CD1c-positive myeloid dendritic cell (primary cell): ENCODE data around the gene ORAI1.
A peak's percentile ranks its signal among the peaks of the same experiment; 100 is the strongest.
"Not testable (repeated sequence)": the region's sequence is repeated elsewhere in the genome, so short reads cannot be mapped to it uniquely, and the experiment has no call there.

Experiments used
- DNase-seq: peaks from one replicate; pipeline ENCODE4 v3.0.0-alpha.2; 2016; ENCODE audit errors: extremely low spot score

The ORAI1 gene

DNA sequence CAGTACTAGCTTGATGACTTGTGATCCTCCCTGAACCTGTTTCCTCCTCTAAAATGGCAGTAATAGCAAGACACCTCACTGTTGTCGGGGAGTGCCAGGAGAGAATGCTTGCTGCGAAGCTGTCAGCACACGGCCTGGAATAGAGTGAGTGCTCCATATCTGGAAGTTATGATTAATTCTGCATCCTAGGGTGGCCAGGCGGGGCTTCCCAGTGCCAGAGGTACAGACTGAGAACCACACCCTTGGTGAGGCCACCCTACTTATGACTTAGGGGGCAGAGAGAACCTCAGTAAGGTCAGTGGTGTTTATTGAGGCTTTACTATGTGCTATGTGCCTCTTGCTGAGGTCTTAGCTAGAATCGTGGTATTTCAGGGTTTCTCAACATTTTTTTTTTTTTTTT lies 23.0 kb downstream of the ORAI1 start:
- no peak for DNase-seq

DNA sequence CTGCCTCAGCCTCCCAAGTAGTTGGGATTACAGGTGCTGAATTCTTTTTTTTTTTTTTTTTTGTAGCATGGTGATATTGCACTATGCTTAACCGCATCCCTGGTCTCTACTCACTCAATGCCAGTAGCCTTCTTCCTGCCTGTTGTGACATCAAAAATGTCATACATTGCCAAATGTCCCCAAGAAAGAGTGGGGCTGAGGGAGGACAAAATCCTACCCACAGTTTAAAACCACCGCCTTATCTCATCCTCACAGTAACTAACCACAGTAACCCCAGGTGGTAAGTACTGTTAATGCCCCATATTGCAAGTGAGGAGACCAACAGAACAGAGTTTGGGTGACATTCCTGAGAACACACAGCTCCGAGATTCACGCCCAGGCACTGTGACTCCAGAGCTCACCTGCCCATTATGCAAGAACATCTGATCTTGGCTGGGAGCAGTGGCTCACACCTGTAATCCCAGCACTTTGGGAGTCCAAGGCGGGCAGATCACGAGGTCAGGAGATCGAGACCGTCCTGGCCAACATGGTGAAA lies 23.6 kb downstream of the ORAI1 start:
- DNase-seq, result peak; percentile 55

DNA sequence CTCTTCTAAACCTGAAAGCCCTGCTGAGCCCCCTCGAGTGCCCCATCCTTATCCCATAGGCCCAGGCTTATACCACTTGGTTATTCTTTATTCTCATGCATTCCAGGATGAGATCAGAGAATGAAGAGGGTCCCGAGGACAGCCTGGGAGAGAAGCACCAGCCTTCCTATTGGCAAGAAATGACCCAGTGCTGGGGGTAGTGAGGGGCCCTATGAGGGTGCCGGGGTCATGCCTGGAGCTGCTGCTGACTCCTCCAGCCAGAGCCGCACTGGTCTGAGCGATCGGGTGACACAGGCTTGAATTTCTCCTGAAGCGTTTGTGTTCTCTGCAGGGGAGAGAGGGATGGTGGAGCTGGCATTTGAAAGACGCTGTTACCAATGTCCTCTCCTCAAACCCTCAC lies 25.0 kb downstream of the ORAI1 start:
- DNase-seq, result no peak

DNA sequence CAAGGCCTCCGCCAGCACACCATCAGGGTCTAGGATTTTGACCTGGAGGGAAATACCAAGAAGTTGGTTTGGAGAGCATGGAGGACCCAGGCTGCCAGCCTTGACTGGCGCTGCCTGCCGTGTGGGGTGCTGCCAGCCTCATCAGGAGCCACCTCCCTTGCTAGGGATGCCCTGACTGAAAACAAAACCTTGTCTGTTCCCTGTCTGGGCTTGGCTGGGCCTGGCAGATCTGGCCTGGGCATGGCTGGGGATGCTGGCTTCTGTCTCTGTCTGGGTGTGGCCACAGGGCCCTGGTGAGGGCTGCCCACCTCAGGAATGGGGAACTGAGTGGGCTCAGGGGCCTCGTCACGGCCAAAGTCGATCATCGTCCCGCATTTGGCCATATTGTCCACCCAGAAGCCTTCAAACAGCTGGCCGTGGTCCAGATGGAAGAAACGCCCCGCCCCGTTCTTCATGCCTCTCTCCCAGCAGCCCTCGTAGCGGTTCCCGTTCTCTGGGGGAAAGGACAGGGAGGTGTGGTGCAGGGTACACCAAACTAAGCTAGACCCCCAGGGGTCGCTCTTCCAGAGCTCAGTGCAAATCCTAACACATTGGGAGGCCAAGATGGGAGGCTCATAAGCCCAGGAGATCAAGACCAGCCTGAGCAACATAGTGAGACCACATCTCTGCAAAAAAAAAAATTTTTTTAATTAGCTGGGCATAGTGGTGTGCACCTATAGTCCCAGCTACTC lies 26.6 kb downstream of the ORAI1 start:
- peak; percentile 47 for DNase-seq

DNA sequence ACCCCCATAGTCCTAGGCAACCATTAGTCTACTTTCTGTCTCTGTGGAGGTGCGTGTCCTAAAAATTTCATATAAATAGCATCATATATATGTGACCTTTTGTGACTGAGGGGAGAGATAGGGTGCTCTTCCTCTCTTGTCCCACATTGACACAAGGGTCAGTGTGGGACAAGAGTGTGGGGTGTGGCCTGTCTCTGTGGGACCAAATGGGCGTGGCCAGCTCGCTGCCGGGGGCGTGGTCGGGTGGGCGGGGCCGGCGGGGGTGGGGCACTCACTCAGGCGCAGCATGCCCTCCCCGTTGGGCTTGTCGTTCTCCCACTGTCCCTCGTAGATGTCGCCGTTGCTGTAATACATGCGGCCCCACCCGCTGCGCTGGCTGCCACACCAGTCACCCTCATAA lies 27.7 kb downstream of the ORAI1 start:
- DNase-seq, result no peak

DNA sequence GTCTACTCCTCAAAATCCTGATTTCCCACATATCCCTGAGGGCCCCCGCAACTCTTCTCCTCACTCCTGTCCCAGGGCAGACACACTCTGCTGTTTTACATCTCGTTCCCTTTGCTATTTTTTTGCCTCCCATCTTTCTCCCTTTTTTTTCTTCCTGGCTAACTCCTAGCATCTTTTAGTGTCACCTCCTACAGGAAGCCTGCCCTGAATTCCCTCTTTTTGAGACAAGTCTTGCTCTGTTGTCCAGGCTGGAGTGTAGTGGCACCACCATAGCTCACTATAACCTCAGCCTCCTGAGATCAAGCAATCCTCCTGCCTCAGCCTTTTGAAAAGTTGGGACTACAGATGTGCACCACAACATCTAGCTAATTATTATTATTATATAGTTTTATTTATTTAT lies 29.8 kb downstream of the ORAI1 start:
- DNase-seq, result no peak

DNA sequence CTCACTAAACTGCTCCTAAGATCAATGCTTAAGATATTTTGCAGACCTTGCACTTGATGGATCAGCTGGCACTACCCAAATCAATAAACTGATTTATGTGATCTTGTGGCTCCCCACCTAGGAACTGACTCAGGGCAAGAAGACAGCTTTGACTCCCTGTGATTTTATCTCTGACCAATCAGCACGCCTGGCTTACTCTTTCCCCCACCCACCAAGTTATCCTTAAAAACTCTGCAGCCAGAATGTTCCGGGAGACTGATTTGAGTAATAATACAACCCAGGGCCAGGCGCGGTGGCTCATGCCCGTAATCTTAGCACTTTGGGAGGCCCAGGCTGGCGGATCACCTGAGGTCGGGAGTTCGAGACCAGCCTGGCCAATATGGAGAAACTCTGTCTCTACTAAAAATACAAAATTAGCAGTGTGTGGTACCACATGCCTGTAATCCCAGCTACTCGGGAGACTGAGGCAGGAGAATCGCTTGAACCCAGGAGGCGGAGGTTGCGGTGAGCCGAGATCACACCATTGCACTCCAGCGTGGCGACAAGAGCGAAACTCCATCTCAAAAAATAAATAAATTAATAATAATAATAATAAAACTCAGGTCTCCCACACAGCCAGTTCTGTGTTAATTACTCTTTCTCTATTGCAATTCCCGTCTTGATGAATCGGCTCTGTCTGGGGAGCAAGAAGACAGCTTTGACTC lies 31.1 kb downstream of the ORAI1 start:
- DNase-seq, result no peak

DNA sequence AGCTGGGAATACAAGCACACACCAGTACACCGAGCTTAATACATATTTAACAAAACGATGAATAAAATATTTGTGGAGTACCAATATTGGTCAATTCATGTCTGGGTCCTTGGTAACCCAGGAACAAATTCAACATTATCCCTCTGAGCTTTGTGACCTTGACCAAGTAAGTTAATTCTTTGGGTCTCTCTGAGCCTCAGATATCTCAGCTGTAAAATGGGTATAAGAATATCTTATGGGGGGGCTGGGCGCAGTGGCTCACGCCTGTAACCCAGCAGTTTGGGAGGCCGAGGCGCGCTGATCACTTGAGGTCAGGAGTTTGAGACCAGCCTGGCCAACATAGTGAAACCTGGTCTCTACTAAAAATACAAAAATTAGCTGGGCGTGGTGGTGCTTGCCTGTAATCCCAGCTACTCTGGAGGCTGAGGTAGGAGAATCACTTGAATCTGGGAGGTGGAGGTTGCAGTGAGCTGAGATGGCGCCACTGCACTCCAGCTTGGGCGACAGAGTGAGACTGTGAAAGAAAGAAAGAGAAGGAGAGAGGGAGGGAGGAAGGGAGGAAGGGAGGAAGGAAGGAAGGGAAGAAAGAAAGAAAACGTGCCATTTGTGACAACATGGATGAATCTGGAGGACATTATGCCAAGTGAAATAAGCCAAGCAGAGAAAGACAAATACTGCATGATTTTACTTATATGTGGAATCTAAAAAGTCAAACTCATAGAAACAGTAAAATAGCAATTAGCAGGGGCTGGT lies 35.2 kb downstream of the ORAI1 start:
- DNase-seq, result not testable (repeated sequence)

DNA sequence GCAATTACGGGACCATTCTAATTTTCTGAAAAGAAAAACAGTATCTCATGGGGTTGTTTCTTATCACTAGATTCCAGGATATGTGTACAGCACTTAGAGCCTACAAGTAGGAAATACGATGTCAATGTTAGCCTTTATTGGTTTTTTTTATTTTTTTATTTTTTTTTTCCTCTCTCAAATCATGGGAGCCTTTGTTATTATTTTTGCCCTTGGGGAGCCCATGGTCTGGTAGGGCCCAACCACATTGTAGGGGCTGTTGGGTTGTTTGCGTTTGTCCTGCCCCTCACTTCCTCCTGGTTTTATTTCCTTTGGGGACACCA lies 37.2 kb downstream of the ORAI1 start:
- no peak for DNase-seq

DNA sequence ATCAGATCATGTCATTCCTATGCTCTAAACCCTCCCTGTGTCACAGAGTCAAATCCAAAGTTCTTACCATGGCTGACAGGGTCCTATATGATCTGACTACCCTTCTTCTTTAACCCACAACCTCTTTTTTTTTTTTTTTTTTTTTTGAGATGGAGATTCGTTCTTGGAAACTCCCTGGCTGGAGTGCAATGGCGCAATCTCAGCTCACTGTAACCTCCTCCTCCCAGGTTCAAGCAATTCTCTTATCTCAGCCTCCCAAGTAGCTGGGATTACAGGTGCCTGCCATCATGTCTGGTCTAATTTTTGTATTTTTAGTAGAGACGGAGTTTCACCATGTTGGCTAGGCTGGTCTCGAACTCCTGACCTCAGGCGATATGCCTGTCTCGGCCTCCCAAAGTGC lies 40.5 kb downstream of the ORAI1 start:
- not testable (repeated sequence) for DNase-seq

DNA sequence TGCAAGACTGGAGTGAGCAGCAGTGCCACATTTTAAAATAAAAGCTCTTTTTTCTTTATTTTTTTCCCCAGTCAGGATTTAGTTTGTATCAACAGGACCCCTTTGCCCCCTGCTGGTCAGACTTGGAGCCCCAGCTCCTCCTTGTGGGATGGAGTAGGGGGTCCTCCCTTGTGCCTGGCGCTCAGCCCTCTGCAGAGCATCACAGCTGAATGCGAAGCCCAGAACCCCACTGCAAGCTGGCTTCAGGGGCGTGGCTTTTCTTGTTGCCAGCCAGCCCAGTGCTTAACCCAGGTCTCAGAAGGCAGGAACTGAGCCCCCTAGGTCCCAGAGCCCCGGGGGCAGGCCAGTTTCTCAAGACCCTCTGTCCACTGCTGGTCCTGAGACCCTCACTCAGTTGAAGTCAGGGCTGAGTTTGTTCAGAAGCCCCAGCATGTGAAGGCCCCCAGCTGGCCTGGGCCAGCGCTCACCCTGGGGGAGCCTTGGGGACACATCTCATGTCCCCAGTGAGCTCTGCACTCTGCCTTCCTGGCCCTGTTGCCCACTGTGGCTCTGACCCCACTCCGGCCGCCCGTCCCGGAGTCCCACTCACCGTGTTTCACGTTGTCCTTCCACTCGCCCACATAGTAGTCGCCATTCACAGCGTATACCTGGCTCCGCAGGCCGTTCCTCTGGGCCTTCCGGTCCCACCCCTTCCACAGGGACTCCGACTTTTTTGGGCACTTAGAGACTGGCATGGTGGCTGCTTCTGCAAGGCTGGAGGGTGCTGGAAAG lies 42.6 kb downstream of the ORAI1 start:
- DNase-seq, result peak; percentile 43

DNA sequence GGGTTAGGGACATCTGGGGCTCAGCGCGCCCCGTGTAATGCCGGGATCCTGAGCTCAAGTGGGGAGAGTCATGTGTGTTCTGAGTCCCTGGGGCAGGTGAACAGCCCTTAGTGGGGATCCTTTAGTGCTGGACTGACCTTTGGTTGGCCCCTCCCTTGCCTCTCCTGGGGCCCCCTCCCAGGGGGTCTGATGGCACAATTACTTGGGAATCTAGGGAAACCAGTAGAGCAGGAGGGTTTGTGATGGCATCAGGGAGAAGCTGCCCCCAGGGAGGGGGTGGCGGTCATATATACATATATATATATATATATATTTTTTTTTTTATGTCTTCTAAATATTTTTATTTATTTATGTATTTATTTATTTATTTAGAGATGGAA lies 43.2 kb downstream of the ORAI1 start, which contains the start of gene MORN3:
MORN3 (minus strand) TSS at position 134 of the 380 bp plus-strand sequence. CDS start 171 bp downstream, outside the sequence.
- DNase-seq, result no peak

DNA sequence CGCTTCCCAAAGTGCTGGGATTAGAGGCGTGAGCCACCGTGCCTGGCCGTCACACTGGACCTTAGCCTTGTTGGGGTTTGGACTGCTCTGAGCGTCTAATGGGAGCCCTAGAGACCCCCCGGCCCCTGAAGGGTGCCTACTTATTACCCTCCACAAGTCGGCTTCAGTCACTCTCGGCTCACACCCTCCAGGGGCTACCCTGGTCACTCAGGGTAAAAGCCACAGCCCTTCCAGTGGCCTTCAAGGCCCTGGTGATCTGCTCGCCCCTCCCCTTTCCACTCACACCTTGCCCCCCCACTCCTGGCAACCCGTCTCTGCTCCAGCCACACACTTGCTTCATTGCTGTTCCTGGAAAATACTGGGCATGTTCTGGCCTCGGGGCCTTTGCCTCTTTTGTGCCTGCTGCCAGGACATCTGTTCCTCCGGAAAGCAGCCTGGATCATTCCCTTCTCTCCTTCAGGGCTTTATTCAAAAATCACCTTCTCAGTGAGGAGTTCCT lies 46.7 kb downstream of the ORAI1 start:
- no peak for DNase-seq

DNA sequence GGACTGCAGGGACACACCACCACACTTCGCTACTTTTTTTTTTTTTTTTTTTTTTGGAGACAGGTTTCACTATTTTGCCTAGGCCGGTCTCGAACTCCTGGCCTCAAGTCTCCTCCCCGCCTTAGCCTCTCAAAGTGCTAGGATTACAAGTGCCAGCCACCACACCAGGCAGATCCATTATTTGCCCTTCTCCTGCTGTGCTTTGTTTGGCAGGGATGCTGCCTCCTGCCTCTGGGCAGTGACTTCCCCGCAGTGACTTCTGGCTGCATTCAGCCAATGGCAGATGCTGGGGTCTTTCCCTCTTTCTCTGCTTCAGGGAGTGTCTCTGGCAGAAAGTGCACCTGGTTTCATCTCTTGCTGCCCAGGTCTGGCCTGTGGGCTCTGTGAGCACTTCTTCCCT lies 49.9 kb downstream of the ORAI1 start:
- no peak for DNase-seq

DNA sequence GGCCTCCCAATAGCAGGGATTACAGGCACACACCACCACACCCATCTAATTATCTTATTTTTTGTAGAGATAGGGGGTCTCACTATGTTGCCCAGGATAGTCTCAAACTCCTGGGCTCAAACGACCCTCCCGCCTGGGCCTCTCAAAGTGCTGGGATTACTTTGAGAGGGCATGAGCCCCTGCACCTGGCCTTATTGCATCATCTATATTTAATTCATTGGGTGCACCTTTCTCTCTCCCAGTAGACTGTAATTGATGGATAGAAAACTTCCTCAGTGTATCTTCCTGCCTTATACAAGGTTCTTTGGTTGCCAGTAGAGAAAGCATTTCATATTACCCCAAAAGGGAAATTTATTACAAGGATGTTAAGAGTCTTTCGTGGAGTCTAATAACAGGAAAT lies 52.0 kb downstream of the ORAI1 start:
- DNase-seq, result no peak

DNA sequence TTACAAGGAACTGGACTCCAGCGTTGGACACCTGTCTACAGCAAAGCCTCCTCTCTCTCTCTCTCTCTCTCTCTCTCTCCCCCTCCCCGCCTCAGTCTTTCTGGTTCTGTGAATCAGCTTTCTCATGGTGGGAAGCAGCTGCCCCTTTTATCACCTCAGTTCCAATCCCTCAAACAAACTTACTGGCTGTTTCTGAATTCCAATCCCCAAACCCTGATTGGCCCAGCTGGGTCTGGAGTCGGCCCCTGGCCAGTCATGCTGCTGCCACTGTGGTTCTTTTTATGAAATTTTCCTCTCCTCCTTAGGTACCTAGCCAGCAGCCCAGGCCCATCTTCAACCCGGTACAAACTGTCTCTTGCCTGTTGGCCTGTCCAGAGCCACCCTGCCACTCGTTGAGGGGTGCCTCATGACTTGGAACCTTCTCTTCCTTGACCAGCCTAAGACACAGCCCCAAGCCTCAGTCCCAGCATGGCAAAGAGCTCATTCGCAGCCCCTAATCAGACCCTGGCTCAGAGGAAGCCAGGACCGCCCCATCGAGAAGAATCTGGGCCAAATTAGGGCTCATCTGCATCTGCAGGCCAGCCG lies 52.5 kb downstream of the ORAI1 start:
- no peak for DNase-seq

DNA sequence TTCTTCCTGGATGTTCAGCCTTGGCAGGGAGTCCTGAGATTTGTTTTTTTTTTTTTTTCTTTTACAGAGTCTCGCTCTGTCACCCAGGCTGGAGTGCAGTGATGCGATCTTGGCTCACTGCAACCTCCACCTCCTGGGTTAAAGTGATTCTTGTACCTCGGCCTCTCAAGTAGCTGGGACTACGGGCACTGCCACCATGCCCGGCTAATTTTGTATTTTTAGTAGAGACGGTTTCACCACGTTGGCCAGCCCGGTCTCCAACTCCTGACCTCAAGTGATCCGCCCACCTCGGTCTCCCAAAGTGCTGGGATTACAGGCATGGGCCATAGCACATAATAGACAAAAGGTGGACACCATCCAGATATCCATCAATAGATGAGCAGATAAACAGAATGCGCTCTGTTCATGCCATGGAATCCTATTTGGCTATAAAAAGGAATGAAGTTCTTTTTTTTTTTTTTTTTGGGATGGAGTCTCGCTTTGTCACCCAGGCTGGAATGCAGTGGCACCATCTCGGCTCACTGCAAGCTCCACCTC lies 53.4 kb downstream of the ORAI1 start:
- DNase-seq, result not testable (repeated sequence)

DNA sequence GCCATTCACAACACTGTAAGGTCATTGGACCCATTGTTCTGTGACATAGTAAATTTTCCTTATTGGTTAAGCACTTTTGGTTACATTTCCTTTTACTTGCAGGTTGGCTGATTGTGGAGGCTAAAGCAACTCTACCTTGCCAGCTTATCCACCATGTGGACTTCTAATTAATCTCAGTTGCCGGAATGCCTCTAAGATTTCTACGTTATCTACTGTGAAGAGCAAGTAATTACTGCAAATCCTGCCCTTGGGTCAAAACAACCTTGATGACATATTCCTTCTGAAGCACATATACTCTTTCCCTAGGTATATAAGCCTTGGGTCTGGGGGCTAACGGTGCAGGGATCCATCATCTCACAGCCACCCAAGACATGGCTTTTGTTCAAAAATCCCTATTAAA lies 62.6 kb downstream of the ORAI1 start:
- no peak for DNase-seq

DNA sequence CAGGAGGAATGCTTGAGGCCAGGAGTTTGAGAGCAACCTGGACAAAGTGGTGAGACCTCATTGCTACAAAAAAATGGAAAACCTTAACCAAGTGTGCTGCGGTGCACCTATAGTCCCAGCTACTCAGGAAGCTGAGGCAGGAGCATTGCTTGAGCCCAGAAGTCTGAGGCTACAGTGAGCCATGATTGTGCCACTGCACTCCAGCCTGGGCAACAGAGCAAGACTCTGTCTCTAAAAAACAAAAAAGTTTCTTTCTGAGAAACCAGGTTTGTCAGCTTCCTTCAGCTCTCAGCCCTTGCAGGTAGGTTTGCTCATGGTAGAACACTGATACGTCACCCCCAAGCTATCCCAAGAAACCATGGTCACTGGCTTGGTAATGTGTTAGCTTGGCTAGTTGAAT lies 63.1 kb downstream of the ORAI1 start:
- DNase-seq, result no peak
